ENCODE results near the gene DNAH14.
"Not testable (repeated sequence)": the region's sequence is repeated elsewhere in the genome, so short reads cannot be mapped to it uniquely, and the experiment has no call there.

Gene DNAH14

GRCh38 chr1:224929335-224930237 lies at the start of gene DNAH14:
Gene DNAH14, plus strand, starts transcription at chr1:224929675. Its CDS starts 23,028 bp downstream, at chr1:224952703.
- no peak for DNase-seq (ENCODE audit: low read depth)

GRCh38 chr1:224880593-224881307 lies 48.7 kb upstream of the DNAH14 start:
- no peak for DNase-seq (ENCODE audit: low read depth)

- not testable (repeated sequence) for DNase-seq (ENCODE audit: low read depth)
Observed at GRCh38 chr1:224881308-224881692, 48.2 kb upstream of the DNAH14 start.

DNA sequence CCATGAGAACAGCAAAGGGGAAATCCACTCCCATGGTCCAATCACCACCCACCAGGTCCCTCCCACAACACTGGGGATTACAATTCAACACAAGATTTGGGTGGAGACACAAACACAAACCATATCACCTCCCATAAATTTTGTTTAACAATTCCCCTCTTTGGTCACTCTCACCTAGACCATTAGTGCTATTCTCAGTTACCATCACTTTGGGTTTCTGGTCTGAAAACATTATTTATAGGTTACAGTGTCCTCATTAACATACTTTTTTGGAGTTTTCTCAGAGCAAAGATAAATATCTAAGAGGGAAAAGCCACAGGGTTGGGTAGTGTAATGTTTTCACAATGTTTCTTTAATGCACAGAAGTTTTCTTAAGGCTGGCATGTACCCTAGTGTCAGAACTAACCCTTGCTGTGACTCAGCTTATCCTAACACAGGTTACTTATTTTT lies 47.7 kb upstream of the DNAH14 start:
- no peak for DNase-seq (ENCODE audit: low read depth)

- DNase-seq (ENCODE audit: low read depth): no peak
Observed at GRCh38 chr1:224882264-224882663, 47.2 kb upstream of the DNAH14 start.

DNA sequence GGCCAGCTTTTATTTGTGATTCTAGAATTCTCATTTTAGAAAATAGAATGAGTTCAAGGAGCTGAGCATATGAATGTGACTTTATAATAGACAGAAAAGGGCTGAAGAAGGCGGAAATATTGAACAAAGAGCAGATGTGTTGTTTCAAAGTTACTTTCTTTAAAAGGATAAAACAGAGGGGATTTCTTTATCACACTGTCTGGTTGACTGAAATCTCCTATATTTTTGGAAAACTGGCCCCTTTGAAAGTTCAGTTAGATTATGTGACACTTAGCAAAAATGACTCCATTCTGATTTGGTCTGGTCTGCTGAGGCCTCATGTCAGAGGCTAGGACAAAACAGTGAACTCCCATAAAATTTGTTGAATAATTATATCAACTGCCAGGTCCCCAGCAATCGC lies 46.4 kb upstream of the DNAH14 start:
- DNase-seq (ENCODE audit: low read depth): no peak

GRCh38 chr1:224884361-224884801 lies 45.1 kb upstream of the DNAH14 start:
- no peak for DNase-seq (ENCODE audit: low read depth)

DNA sequence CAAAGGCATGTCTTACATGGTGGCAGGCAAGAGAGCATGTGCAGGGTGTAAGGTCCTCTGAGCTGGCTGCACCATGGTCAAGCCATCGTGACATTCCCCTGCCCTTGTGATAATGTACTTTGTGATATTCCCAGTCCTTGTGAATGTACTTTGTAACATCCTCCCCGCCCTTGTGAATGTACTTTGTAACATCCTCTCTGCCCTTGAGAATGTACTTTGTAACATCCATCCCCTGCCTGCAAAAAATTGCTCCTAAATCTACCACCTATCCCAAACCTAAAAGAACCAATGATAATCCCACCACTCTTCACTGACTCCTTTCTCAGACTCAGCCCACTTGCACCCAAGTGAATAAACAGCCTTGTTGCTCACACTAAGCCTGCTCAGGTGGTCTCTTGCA lies 44.1 kb upstream of the DNAH14 start:
- DNase-seq (ENCODE audit: low read depth): not testable (repeated sequence)

GRCh38 chr1:224894915-224895314 lies 34.6 kb upstream of the DNAH14 start:
- DNase-seq (ENCODE audit: low read depth): no peak

GRCh38 chr1:224896130-224896781 lies 33.2 kb upstream of the DNAH14 start:
- DNase-seq (ENCODE audit: low read depth): no peak

GRCh38 chr1:224897529-224898327 lies 31.7 kb upstream of the DNAH14 start:
- DNase-seq (ENCODE audit: low read depth): no peak

DNA sequence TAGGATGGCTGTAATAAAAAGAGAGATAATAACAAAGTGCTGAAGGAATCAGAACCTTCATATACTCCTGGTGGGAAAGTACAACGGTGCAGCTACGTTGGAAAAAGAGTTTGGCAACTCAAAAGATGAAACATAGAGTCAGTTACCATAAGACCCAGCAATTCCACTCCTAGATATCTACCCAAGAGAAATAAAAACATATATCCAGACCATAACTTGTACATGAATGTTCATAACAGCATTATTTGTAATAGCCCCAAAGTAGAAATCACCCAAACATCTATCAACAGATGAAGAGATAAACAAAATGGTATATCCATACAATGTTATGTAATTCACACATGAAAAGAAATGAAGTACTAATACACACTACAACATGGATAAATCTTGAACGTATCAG lies 30.5 kb upstream of the DNAH14 start:
- no peak for DNase-seq (ENCODE audit: low read depth)

- DNase-seq (ENCODE audit: low read depth): no peak
Observed at GRCh38 chr1:224900062-224900630, 29.3 kb upstream of the DNAH14 start.

GRCh38 chr1:224901087-224901810 lies 28.2 kb upstream of the DNAH14 start:
- no peak for DNase-seq (ENCODE audit: low read depth)

GRCh38 chr1:224903955-224904354 lies 25.5 kb upstream of the DNAH14 start:
- DNase-seq (ENCODE audit: low read depth): no peak

DNA sequence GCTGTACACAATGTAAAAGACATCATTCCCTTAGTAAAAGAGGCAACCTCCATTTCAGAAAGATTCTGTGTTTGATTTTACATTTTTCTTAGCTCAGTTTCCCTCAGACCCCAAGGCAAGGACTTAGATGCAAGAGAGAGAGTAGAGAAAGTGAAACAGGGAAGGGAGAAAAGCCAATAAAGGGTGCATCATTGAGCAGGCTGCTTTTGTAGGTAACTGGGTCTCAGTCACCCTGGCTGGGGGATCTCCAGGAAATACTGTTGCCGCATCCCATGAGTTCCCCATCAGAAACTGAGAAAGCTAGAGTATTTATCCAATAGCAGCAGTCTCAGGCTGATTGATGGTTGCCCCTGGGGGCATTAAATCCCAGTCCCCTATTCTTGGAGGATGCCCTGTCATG lies 23.1 kb upstream of the DNAH14 start:
- DNase-seq (ENCODE audit: low read depth): no peak

DNA sequence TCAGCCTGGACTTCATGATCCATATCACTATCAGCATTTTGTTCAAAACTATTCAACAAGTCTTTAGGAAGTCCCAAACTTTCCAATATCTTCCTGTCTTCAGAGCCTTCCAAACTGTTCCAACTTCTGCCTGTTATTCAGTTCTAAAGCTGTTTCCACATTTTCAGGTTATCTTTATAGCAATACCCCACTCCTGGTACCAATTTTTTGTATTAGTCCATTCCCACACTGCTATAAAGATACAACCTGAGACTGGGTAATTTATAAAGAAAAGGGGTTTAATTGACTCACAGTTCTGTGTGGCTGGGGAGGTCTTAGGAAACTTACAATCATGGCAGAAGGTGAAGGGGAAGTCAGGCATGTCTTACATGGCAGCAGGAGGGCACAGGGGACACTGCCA lies 18.3 kb upstream of the DNAH14 start:
- no peak for DNase-seq (ENCODE audit: low read depth)

DNA sequence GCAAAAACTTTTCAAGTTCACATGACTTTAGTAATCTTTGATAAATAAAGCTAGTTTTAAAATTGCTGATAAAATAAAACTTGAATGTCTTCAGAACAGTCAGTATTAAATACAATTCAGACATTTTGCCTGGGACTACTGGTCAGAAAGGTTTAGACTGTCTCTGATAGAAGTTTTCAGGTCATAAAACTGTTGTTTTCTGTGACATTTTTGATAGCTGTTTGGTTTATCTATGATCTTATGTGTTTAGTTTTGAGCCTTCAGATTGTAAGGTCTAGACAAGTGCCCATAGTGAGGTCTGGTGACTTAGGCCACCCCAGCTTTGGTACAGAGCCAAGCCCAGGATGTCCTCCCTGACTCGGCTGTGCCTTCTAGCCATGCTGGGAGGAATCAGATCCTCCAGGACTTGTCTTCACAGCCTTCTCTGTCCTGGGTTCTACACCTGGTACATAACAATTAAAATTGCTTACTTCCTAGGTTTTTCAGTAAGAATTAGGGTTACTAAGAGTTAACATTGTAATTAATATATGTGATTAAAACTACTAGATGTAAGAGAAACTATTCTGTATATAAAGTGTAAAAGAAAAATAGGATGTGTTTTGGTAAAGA lies 15.1 kb upstream of the DNAH14 start:
- DNase-seq (ENCODE audit: low read depth): no peak

- no peak for DNase-seq (ENCODE audit: low read depth)
Observed at GRCh38 chr1:224919508-224919907, 10.0 kb upstream of the DNAH14 start.

DNA sequence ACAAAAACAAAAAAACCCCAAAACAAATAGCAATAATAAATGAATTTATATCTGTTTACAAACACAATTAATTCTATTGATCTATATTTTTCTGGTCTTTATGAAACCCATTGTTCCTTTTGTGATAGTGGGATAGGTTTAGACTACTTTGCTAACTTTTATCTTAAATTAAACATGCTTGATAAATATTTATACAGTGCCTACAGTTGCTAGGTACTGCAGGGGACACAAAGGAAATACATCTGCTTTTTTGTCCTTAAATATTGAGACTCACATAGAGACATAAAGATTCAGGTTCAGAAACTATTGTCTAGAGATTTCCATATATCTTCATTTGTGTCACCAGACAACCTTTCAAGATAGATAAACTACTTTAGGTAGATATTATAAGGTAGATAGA lies 8.5 kb upstream of the DNAH14 start:
- no peak for DNase-seq (ENCODE audit: low read depth)

Data from activated gamma-delta T cell treated with anti-CD3 and anti-CD28 coated beads, Interleukin-2, amount 50 U/mL, for 16 hours (primary cell).